Measurements from ENCODE around the gene LLCFC1. TPM values are rescaled to one million over a fixed set of nuclear protein-coding genes. Genes with fewer than 3 reads are reported as not detected.

Gene LLCFC1
- total and polyA plus RNA-seq, 10 donors, result 0.18 TPM; not detected in 9

- DNase-seq, result no peak
- Histone ChIP-seq H3K4me1 (peaks cover 0 to 20% (median 4%) of the 10 kb centered on the region in 6 donors), H3K27me3 (replicated peaks in 1 of 7) (no peaks in the 10 kb centered on the region), H3K36me3 (no peaks in the 10 kb centered on the region), H3K27ac (peak overlapping the region in 7 of 8 donors; percentile 53 to 92 (median 79)), H3K4me3 (peak overlapping the region in 1 of 8 donors; percentile 38), H3K9me3 (no peaks in the 10 kb centered on the region)
- peak in 1 of 3 donors; percentile 36 for TF ChIP-seq POLR2AphosphoS5 (IDR thresholded peaks at IDR 0.05)
- TF ChIP-seq CTCF (IDR thresholded peaks at IDR 0.05 in 8 of 11, conservative IDR thresholded peaks at IDR 0.05 in 3 of 11), result no peak
- no peak for TF ChIP-seq POLR2A (IDR thresholded peaks at IDR 0.05)
- intact Hi-C loops (cut with DNase I; ENCODE audit: low total_unique reads), result no loop called here
- 25 to 42% (median 34%) methylated on average over 7 of the region's 7 CpGs for WGBS, 5 donors
Observed at GRCh38 chr7:142927085-142927745, 12.1 kb upstream of the LLCFC1 start.

GRCh38 chr7:142927949-142928348 is 11.3 kb upstream of the LLCFC1 start:
- no peak for TF ChIP-seq POLR2A (IDR thresholded peaks at IDR 0.05)
- no peak for TF ChIP-seq CTCF (IDR thresholded peaks at IDR 0.05 in 8 of 11, conservative IDR thresholded peaks at IDR 0.05 in 3 of 11)
- TF ChIP-seq POLR2AphosphoS5 (IDR thresholded peaks at IDR 0.05), result no peak
- Histone ChIP-seq H3K9me3 (no peaks in the 10 kb centered on the region), H3K4me3 (peak overlapping the region in 1 of 8 donors; percentile 38), H3K27ac (peak overlapping the region in 7 of 8 donors; percentile 53 to 92 (median 79)), H3K36me3 (no peaks in the 10 kb centered on the region), H3K4me1 (peaks cover 0 to 20% (median 4%) of the 10 kb centered on the region in 6 donors), H3K27me3 (replicated peaks in 1 of 7) (peaks cover 0 to 3% (median 0%) of the 10 kb centered on the region in 7 donors)
- 71 to 90% (median 78%) methylated on average over 8 of the region's 8 CpGs for WGBS, 5 donors
- intact Hi-C loops (cut with DNase I; ENCODE audit: low total_unique reads), result no loop called here
- DNase-seq, result no peak

GRCh38 chr7:142930126-142930730 is 9.1 kb upstream of the LLCFC1 start:
- H3K27ac ChIP-seq, result no peak overlapping the region
- intact Hi-C loops (cut with DNase I; ENCODE audit: low total_unique reads), result no loop called here
- no peak overlapping the region for H3K4me3 ChIP-seq
- WGBS, 5 donors, result 87 to 94% (median 88%) methylated on average over 11 of the region's 11 CpGs
- DNase-seq, result no peak
- no peak for TF ChIP-seq POLR2AphosphoS5 (IDR thresholded peaks at IDR 0.05)
- no peak for TF ChIP-seq POLR2A (IDR thresholded peaks at IDR 0.05)
- TF ChIP-seq CTCF (IDR thresholded peaks at IDR 0.05 in 8 of 11, conservative IDR thresholded peaks at IDR 0.05 in 3 of 11), result no peak
- no peaks in the 10 kb centered on the region for H3K9me3 ChIP-seq
- peaks cover 0 to 20% (median 4%) of the 10 kb centered on the region in 6 donors for H3K4me1 ChIP-seq
- no peaks in the 10 kb centered on the region for H3K36me3 ChIP-seq
- H3K27me3 ChIP-seq (replicated peaks in 1 of 7), result peaks cover 0 to 5% (median 0%) of the 10 kb centered on the region in 7 donors

GRCh38 chr7:142932386-142933091 is 6.7 kb upstream of the LLCFC1 start:
- WGBS, 5 donors, result 73 to 87% (median 77%) methylated on average over 4 to 5 of the region's 5 CpGs
- Histone ChIP-seq H3K27me3 (replicated peaks in 1 of 7) (peaks cover 0 to 15% (median 0%) of the 10 kb centered on the region in 7 donors), H3K9me3 (no peaks in the 10 kb centered on the region), H3K27ac (no peak overlapping the region), H3K4me1 (peaks cover 0 to 6% (median 2%) of the 10 kb centered on the region in 6 donors), H3K36me3 (no peaks in the 10 kb centered on the region), H3K4me3 (no peak overlapping the region)
- intact Hi-C loops (cut with DNase I; ENCODE audit: low total_unique reads), result no loop called here
- DNase-seq, result no peak
- TF ChIP-seq POLR2A (IDR thresholded peaks at IDR 0.05) (no peak), POLR2AphosphoS5 (IDR thresholded peaks at IDR 0.05) (no peak), CTCF (IDR thresholded peaks at IDR 0.05 in 8 of 11, conservative IDR thresholded peaks at IDR 0.05 in 3 of 11) (no peak)
